HepG2 (cell line): ENCODE measurements around the gene SAPCD1. TPM values are rescaled to one million over a fixed set of nuclear protein-coding genes. Genes with fewer than 3 reads are reported as not detected.

Source experiments
- AGO1 ChIP-seq: fragments of 200-400 bp; formaldehyde crosslinking; IDR thresholded peaks from 2 replicates; pipeline ENCODE4 v1.6.1; 2017; ENCODE audit warnings: mild to moderate bottlenecking, low read depth, low read length, moderate library complexity; ENCODE audit not compliant: poor library complexity, severe bottlenecking
- E2F1 ChIP-seq: sonication (generic); formaldehyde crosslinking; IDR thresholded peaks from 2 replicates; pipeline ENCODE4 v1.5.0; 2020; ENCODE audit warnings: missing genetic modification reagents
- ERF ChIP-seq: IDR thresholded peaks from 2 replicates; pipeline ENCODE4 v1.6.1; 2018; ENCODE audit warnings: missing biosample characterization, missing genetic modification reagents
- ETV5 ChIP-seq: IDR thresholded peaks from 2 replicates; pipeline ENCODE4 v1.6.1; 2018; ENCODE audit warnings: missing biosample characterization, missing genetic modification reagents, inconsistent platforms, borderline replicate concordance
- FOXP1 ChIP-seq, 2 experiments: fragments of 450-650 bp in 1 of 2; IDR thresholded peaks; 2 replicates each; pipeline ENCODE4 v1.6.1; 2017 to 2018; ENCODE audit warnings: antibody characterized with exemption in 1 of 2
- HIVEP1 ChIP-seq: sonication (generic); formaldehyde crosslinking; IDR thresholded peaks from 2 replicates; pipeline ENCODE4 v1.4.0; 2020; ENCODE audit warnings: mild to moderate bottlenecking, missing genetic modification reagents
- MBNL3 ChIP-seq: fragments of 250-450 bp; sonication (Bioruptor Pico); conservative IDR thresholded peaks from 2 replicates; pipeline ENCODE4 v1.8.0; 2022; ENCODE audit warnings: mild to moderate bottlenecking, inconsistent platforms
- NCOR1 ChIP-seq: fragments of 200-600 bp; sonication (generic); IDR thresholded peaks from 2 replicates; pipeline ENCODE4 v1.7.0; 2017; ENCODE audit warnings: antibody characterized with exemption, low read length, borderline replicate concordance
- NFE2L2 ChIP-seq: fragments of 150-350 bp; IDR thresholded peaks from 2 replicates; pipeline ENCODE4 v1.6.1; 2014; ENCODE audit warnings: low read length
- NR0B2 ChIP-seq: sonication (generic); formaldehyde crosslinking; IDR thresholded peaks from 2 replicates; pipeline ENCODE4 v1.4.0; 2020; ENCODE audit warnings: mild to moderate bottlenecking, missing genetic modification reagents
- NR2C2 ChIP-seq: sonication (generic); formaldehyde crosslinking; IDR thresholded peaks from 2 replicates; pipeline ENCODE4 v1.4.0; 2020; ENCODE audit warnings: missing genetic modification reagents, mild to moderate bottlenecking, moderate library complexity, borderline replicate concordance
- POLR2AphosphoS2 ChIP-seq: IDR thresholded peaks from 2 replicates; pipeline ENCODE4 v1.6.1; 2011; ENCODE audit warnings: low read depth, low read length, improper control_type of control experiment
- PRDM10 ChIP-seq: sonication (generic); formaldehyde crosslinking; IDR thresholded peaks from 2 replicates; pipeline ENCODE4 v1.4.0; 2020; ENCODE audit warnings: low read depth, missing genetic modification reagents
- RXRB ChIP-seq: IDR thresholded peaks from 2 replicates; pipeline ENCODE4 v1.6.1; 2016; ENCODE audit warnings: borderline replicate concordance, missing genetic modification reagents, missing compliant biosample characterization
- SRF ChIP-seq: IDR thresholded peaks from 2 replicates; pipeline ENCODE4 v1.6.1; 2011; ENCODE audit warnings: mild to moderate bottlenecking, low read depth, low read length, moderate library complexity
- SYNCRIP ChIP-seq: fragments of 200-400 bp; formaldehyde crosslinking; IDR thresholded peaks from 2 replicates; pipeline ENCODE4 v1.6.1; 2018; ENCODE audit warnings: mild to moderate bottlenecking, low read depth, low read length; ENCODE audit not compliant: insufficient read depth
- TRIM24 ChIP-seq: sonication (generic); formaldehyde crosslinking; IDR thresholded peaks from 2 replicates; pipeline ENCODE4 v1.8.0; 2022; ENCODE audit warnings: mild to moderate bottlenecking, missing genetic modification reagents
- ZBTB3 ChIP-seq: sonication (generic); formaldehyde crosslinking; IDR thresholded peaks from 2 replicates; pipeline ENCODE4 v1.4.0; 2020; ENCODE audit warnings: low read depth, mild to moderate bottlenecking, moderate library complexity, missing genetic modification reagents, borderline replicate concordance
- ZFP37 ChIP-seq: sonication (generic); formaldehyde crosslinking; IDR thresholded peaks from 2 replicates; pipeline ENCODE4 v1.4.0; 2020; ENCODE audit warnings: missing genetic modification reagents, borderline replicate concordance
- ZNF121 ChIP-seq: sonication (generic); formaldehyde crosslinking; IDR thresholded peaks from 2 replicates; pipeline ENCODE4 v1.5.0; 2020; ENCODE audit warnings: mild to moderate bottlenecking, missing genetic modification reagents
- ZNF567 ChIP-seq: sonication (generic); formaldehyde crosslinking; IDR thresholded peaks from 2 replicates; pipeline ENCODE4 v1.8.1; 2023; ENCODE audit warnings: mild to moderate bottlenecking, missing genetic modification reagents, borderline replicate concordance
- ZNF616 ChIP-seq: sonication (generic); formaldehyde crosslinking; IDR thresholded peaks from 2 replicates; pipeline ENCODE4 v1.5.0; 2020; ENCODE audit warnings: low read depth, mild to moderate bottlenecking, missing genetic modification reagents
- ZNF737 ChIP-seq: sonication (generic); formaldehyde crosslinking; IDR thresholded peaks from 2 replicates; pipeline ENCODE4 v1.5.0; 2020; ENCODE audit warnings: missing genetic modification reagents, mild to moderate bottlenecking, borderline replicate concordance
- ZNF768 ChIP-seq: sonication (generic); formaldehyde crosslinking; IDR thresholded peaks from 2 replicates; pipeline ENCODE4 v1.4.0; 2020; ENCODE audit warnings: missing genetic modification reagents
- ZNF788 ChIP-seq: sonication (generic); formaldehyde crosslinking; IDR thresholded peaks from 2 replicates; pipeline ENCODE4 v1.5.0; 2020; ENCODE audit warnings: mild to moderate bottlenecking, missing genetic modification reagents, borderline replicate concordance
- ZNF883 ChIP-seq: sonication (generic); formaldehyde crosslinking; IDR thresholded peaks from 2 replicates; pipeline ENCODE4 v1.5.1; 2020; ENCODE audit warnings: mild to moderate bottlenecking, missing genetic modification reagents; ENCODE audit errors: not compliant biosample characterization
- polyA plus RNA-seq, 8 experiments: library from polyadenylated mRNA; depleted of rRNA in 3 of 8; stranded (reverse) in 7 of 8; unstranded in 1 of 8; fragments of >200 nt; fragmentation: Illumina TruSeq in 4 of 8; extraction: Trizol in 4 of 8; gene quantifications; 2 replicates each; pipeline versions ENCODE4 v1.2.1 to v1.2.3, GENCODE V29; 2011 to 2016; ENCODE audit warnings: low read depth in 4 of 8, missing spikeins in 1 of 8, mixed read lengths in 1 of 8; ENCODE audit not compliant: insufficient read depth in 1 of 8
- total RNA-seq, 5 experiments: library from RNA; depleted of rRNA; stranded (reverse); fragments of >200 nt; fragmentation: Illumina TruSeq; extraction: Trizol; gene quantifications; 2 replicates each; pipeline ENCODE4 v1.2.3, GENCODE V29; 2016; ENCODE audit warnings: low read depth in 1 of 5

The SAPCD1 gene
- total and polyA plus RNA-seq, 2 of the 13 experiments (the other 11 are each of a cell fraction or from before 2014, with no cell fraction given) = 2.5 to 3.9 TPM

- TF ChIP-seq POLR2AphosphoS2 = 0 out of 2 replicates have a peak, but pooled peaks have one; percentile 34
- TF ChIP-seq SYNCRIP = no peak
- TF ChIP-seq ZNF121 = peak; percentile 9; the same call in 1 of the 2 replicates
- peak; percentile 79; the same call in 1 of the 2 replicates for TF ChIP-seq PRDM10 (CRISPR knock-in tag)
- peak; percentile 54 for TF ChIP-seq ERF (CRISPR knock-in tag)
- no peak for TF ChIP-seq ZNF737
- no peak for TF ChIP-seq AGO1
- TF ChIP-seq ZNF788 (CRISPR knock-in tag) = no peak; the same call in 1 of the 2 replicates
- no peak; the same call in 1 of the 2 replicates for TF ChIP-seq ZBTB3
- peak; percentile 65; the same call in 1 of the 2 replicates for TF ChIP-seq RXRB
- TF ChIP-seq ZNF883 = no peak
- TF ChIP-seq ZNF768 (CRISPR knock-in tag) = peak; percentile 22; the same call in 1 of the 2 replicates
- peak; percentile 77; the same call in 1 of the 2 replicates for TF ChIP-seq E2F1 (CRISPR knock-in tag)
- no peak; the same call in 1 of the 2 replicates for TF ChIP-seq ZNF567 (CRISPR knock-in tag)
- TF ChIP-seq ETV5 (CRISPR knock-in tag) = peak; percentile 29; the same call in 1 of the 2 replicates
- TF ChIP-seq FOXP1 (IDR thresholded peaks at IDR 0.05) = no peak
- TF ChIP-seq FOXP1 (CRISPR knock-in tag; IDR thresholded peaks at IDR 0.05) = no peak
- TF ChIP-seq NR0B2 (CRISPR knock-in tag) = 0 out of 2 replicates have a peak, but pooled peaks have one; percentile 17
- TF ChIP-seq MBNL3 (CRISPR knock-in tag) = no peak
- no peak for TF ChIP-seq SRF
- TF ChIP-seq NFE2L2 = no peak
- TF ChIP-seq NCOR1 = no peak; the same call in 1 of the 2 replicates
- peak; percentile 45; the same call in 1 of the 2 replicates for TF ChIP-seq NR2C2 (CRISPR knock-in tag)
- TF ChIP-seq ZNF616 = no peak
- no peak for TF ChIP-seq ZFP37
- no peak for TF ChIP-seq HIVEP1 (CRISPR knock-in tag)
- TF ChIP-seq TRIM24 (CRISPR knock-in tag) = no peak
These were observed 32.9 kb upstream of the SAPCD1 start (continued) for GRCh38 chr6:31729515-31729978.
